ENCODE measurements around the gene ZNF365. TPM values are rescaled to one million over a fixed set of nuclear protein-coding genes. Genes with fewer than 3 reads are reported as not detected.
"Not testable (repeated sequence)": the region's sequence is repeated elsewhere in the genome, so short reads cannot be mapped to it uniquely, and the experiment has no call there.

Gene ZNF365
- total RNA-seq, 1 donor from 2014 or later = not detected

DNA sequence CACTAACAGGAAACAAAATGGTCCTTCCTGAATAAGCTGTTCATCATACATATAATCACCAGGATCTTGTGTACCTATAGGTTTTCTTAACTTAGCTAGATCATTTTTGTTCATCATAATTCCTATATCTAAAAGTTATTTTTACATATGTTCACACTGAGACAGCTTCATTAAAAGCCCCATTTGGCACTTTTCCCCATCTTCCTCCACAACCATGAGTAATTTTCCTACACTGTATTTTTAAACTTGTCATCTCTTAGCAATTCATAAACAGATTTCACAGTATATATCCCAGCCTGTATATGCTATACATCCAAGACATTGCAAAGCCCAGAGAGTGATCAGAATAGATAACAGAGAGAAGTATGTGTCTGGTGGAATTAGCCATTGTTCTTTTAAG is 28.3 kb downstream of the ZNF365 start:
- DNase-seq (no peak), ATAC-seq (no peak)
- intact Hi-C loops (cut with micrococcal nuclease) = no loop called here

DNA sequence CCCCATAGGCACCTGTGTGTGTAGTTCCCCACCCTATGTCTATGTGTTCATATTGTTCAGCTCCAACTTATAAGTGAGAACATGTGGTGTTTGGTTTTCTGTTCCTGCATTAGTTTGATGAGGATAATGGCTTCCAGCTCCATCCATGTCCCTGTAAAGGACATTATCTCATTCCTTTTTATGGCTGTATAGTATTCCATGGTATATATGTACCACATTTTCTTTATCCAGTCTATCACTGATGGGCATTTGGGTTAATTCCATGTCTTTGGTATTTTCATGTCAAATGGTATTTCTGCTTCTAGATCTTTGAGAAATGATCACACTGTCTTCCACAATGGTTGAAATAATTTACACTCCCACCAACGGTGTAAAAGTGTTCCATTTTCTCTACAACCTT is 36.4 kb downstream of the ZNF365 start:
- ATAC-seq; intact Hi-C loops (cut with micrococcal nuclease); DNase-seq: not testable (repeated sequence)

DNA sequence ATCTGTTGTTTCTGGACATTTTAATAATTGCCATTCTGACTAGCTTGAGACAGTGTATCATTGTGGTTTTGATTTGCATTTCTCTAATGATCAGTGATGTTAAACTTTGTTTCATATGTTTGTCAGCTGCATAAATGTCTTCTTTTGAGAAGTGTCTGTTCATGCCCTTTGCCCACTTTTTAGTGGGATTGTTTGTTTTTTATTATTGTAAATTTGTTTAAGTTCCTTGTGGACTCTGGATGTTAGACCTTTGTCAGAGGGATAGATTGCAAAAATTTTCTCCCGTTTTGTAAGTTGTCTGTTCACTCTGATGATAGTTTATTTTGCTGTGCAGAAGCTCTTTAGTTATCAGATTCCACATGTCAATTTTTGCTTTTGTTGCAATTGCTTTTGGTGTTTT is 36.8 kb downstream of the ZNF365 start:
- intact Hi-C loops (cut with micrococcal nuclease) = not testable (repeated sequence)

DNA sequence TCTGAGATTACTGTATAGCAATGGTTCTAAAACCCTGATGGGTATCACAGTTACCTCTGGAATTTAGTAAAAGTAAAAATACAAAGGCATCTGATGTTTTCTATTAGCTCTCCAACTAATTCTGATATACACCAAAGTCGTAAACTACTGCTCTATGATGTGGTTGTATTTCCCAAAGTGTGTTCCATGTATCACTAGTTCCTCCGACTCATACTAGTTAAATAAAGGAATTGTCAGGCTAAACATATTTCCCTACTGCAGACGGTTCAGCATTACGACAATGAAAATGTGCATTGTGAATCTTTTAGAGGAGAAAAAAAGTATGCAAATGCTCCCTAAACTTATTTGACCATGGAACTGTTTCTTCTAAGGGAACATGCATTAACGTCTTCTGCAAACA is 38.9 kb downstream of the ZNF365 start:
- ATAC-seq (no peak), DNase-seq (no peak)
- intact Hi-C loops (cut with micrococcal nuclease) = no loop called here

More for the DNA sequence above, 36.8 kb downstream of the ZNF365 start:
- not testable (repeated sequence) for ATAC-seq, DNase-seq

DNA sequence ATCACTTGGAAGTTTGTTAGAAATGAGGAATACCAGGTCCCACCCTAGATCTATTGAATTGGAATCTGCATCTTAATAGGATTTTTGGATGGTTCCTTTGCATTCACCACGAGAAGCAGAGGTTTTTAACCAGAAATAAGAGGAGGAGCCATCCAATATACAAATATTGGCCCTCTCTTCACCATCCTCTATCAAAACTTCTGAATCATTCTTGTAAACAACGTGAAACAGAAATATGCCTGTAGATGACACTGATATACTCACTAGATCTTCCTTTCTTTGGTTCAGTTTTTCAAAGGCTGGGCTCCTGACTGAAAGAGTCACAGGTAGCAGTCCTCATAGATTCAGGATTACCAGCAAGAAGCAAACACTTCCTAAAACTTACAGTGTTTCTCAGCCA is 39.5 kb downstream of the ZNF365 start:
- no peak for ATAC-seq
- DNase-seq = no peak
- intact Hi-C loops (cut with micrococcal nuclease) = no loop called here

DNA sequence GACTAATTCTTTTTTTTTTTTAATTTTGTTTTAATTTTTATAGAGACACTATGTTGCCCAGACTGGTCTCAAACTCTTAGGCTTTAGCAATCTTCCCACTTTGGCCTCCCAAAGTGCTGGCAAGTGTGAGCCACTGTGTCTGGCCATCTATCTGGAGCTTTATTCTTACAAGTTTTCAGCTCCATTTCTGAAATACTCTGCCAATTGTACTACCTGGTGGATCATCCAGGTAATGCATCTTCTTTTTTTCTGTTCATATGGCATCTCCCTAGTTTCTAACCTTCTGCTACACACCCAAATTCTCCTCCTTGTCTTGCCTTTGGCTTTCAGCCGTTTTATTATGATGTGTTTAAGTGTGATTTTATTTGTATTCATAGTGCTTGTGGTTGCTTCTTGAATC is 40.2 kb downstream of the ZNF365 start:
- intact Hi-C loops (cut with micrococcal nuclease) = no loop called here
- ATAC-seq = no peak

DNA sequence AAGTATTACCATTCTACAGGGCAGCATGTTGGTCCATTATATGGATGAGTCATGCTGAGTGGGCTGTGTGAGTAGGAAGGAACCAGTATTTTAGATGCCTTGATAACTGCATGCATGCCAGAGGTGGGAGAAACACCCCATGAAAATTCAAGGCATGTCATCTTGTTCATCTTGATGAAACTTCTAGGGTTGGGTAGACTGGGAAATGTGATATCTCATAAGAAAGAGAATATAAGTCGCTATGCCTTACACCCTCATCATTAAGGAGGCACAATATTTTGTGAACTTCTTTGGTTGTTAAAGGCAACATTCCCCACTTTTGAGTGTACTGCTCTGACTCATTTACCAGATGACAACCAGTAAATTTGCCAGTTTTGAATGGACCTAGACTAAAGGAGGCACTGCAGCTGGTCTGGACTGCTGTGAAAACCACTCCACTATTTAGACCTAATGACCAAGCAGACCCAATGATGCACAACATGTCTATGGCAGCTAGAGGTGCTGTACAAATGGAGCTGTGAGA is 48.0 kb downstream of the ZNF365 start:
- DNase-seq (no peak), ATAC-seq (no peak)
- intact Hi-C loops (cut with micrococcal nuclease) = no loop called here

More for the DNA sequence above, 40.2 kb downstream of the ZNF365 start:
- no peak for DNase-seq

DNA sequence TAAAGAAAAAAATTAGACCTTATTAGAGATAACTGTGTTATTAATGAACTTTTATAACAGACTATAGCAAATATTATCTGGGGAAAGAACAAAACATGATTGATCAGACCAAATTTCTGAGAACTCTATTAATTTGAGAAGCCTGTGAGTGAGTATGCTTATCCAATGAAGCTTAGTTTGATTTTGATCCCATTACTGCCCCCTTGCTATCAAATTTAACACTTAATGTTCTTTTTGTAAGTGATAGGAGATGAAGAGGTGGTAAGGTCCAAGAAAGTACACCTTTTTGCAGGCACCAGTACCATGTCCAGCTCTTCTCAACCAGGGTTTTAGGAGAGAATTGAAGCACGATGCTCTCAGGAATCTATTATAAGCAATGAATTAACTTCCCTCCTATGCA is 49.9 kb downstream of the ZNF365 start:
- intact Hi-C loops (cut with micrococcal nuclease) = no loop called here
- DNase-seq = no peak
- no peak for ATAC-seq

DNA sequence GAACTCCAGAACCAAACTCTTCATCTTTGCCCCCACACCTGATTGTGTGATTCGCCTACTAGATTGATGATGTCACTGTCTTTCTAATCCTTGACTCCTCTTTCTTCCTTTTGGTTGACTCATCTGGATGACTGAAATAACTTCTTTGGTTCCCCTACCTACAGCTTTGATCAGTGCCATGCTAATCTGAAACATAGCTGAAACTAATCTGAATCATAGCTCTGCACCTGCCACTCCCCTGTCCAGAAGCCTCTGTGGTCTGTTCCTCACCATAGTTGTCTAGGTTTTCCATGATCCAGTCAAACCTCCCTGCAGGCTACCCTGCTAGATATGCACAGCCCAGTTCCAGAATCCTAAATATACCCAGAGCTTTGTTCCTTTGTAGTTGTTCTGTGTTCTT is 51.9 kb downstream of the ZNF365 start:
- no peak for ATAC-seq
- DNase-seq = no peak
- intact Hi-C loops (cut with micrococcal nuclease) = no loop called here

DNA sequence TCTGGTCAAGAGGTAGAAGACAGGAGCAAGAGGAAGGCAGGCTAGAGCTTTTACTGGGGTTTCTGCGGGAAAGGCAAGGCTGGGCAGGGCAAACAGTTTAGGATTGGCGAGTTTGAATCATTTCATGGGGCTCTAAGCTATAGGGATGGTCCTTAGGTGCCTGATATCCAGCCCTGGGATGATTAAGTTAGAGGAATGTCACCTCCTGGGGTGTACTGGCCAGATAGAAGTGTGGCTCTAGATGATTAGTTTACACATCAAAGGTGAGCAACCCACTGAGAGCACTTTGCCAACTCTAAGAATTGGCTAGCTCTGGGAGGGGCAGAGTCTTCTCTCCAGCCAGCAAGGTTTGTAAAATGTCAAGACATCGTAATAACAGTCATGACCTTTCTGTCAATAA is 52.4 kb downstream of the ZNF365 start:
- DNase-seq (no peak), ATAC-seq (no peak)
- intact Hi-C loops (cut with micrococcal nuclease) = no loop called here

DNA sequence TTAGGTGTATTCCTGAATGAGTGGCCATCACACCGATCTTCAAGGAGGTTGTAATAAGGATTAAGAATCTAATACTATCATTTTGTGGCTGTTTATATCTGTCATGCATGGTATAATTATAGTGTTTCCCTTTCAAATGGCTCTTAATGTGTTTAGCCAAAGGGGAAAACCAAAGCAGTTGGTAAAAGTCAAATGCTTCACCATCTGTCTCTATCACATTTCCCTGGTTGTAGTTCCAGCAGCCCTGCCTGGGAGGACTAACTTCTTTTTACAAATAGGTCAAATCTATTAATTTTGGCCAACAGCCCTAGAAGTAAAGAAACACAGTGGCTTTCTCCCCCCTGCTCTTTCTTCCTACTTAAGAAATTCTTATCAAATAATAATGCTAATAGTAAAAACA is 56.7 kb downstream of the ZNF365 start:
- DNase-seq (no peak), ATAC-seq (no peak)
- intact Hi-C loops (cut with micrococcal nuclease) = no loop called here

DNA sequence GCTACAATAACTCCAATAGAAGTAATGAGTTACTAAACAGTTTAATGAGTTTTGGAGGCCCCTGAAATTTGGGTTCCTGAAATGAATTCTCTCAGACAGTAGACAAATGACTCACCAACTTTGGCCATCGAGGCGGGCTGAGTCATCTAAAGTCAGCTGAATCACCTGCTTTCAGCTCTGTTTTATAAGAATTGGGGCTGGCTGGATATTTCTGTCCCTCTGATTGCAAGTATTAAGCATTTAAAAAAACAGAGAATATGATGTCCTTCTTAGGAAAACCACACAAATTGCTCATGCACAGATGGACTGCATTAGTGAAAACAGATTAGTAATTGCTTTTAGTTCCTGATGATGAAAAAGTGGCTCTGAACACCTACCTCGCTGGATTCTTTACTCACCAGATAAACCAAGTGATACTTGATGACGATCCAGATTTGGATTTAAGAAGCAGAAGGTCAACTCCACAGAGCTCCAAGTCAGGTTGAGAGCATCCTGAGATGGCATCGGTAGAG is 59.1 kb downstream of the ZNF365 start:
- ATAC-seq (peak; percentile 69), DNase-seq (peak; percentile 55)
- intact Hi-C loops (cut with micrococcal nuclease) = no loop called here

DNA sequence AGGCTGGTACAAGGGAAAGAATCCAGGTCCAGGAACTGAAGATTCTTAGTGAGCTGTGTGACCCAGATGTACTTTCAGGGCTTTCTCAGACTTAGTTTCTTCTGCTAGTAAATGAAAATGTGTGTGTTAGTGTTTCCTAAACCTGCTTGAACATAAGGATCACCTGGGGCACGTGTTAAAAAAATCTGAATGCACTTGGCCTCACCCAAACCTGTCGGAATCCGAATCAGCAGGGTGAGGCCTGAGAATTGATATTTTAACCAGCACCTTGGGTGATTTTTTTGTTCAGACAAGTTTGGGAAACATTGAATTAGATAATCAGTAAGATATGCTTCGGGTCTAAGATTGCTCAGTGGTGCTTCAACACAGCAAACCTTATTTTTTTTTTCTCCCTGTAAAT is 59.7 kb downstream of the ZNF365 start:
- intact Hi-C loops (cut with micrococcal nuclease) = no loop called here
- DNase-seq = no peak
- no peak for ATAC-seq

DNA sequence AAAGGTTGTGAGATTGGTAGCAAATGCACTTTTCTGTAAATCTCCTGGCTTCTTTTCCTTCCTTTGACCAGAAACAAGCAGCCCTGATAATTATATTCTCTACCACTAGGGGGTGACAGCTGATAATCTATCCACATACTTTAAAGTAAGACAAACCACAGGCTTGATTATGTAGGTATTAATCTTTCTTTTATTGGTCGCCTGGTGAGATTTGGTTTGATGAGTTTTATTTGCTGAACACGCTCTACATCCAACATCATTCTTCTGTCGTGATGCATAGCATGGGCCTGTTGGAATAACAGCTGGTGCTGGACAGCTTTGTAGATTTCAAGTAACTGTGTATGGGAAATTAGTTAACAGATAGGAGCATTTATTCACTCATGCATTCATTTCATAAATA is 63.5 kb downstream of the ZNF365 start:
- ATAC-seq (peak; percentile 53), DNase-seq (no peak)
- intact Hi-C loops (cut with micrococcal nuclease) = no loop called here

DNA sequence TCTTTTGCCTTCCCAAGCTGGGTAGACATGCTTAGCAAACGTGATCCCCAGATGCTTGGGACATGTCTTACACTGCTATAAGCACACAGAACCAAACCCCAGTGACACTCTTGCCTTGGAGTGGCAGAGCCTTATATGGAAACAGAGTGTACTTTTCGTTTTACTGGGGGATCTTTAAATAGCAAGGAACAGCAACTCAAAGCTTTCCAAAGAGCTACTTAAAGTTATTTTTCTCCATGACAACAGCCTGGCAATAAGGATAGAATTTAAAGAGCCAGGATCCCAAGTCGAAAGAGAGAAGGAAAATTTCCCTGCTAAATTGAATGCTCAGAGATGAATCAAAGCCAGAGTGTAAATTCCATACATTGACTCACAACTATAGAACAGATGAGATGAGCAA is 67.8 kb downstream of the ZNF365 start:
- DNase-seq (no peak), ATAC-seq (peak; percentile 42)
- intact Hi-C loops (cut with micrococcal nuclease) = no loop called here

DNA sequence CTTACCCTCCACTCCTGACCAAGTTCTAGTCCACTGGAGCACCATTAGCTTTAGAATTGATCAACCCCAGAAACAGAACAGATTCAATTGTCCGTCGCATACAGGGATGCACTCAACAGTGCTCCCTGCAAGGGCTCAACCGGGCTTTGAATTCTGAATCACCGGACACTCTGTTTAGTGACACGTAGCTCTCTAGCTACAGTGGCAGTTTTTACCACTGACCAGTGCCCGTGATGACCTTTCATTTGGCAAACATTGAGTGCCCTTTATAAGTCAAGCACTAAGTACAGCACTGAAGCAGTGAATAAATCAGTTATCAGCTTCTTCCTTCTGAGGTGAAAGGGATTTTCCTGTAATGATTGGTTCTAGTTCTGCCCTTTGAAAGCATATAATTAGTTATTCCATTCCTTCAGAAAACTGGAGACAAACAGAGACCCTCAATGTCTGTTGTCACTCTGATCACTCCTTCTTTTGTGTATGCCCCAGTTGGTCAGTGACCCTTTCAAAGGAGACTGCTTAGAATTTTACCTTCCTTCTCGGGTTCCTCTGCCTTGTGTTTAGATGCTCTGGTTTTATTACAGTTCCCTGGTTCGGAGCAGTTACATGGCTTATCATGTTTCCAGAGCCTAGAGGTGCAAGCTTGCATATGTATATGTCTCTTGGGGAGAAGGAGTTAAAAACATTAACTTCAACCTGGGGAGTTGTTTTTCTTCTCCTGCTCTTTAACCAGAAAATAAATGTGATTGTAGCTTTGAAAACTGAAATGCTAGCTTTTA is 68.9 kb downstream of the ZNF365 start:
- no peak for DNase-seq
- intact Hi-C loops (cut with micrococcal nuclease) = no loop called here
- no peak for ATAC-seq

DNA sequence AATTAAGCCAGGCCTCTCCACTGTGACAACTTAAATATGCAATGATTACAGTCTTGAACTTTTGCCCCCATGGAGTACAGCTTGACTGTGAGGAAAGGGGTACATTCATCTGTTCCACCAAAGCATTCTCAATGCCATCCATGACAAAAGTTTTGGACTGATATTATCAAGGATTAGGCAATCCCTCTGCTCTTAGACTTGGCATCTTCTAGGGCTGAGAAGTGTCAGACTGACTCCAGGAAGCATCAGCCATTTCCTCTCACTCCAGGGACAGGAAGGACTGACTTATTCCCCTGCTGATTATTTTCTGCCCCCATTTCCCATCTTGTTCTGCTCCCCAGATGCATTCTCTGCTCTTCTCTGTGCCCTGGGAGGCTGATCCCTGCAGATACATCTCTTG is 69.7 kb downstream of the ZNF365 start:
- DNase-seq (no peak), ATAC-seq (no peak)
- intact Hi-C loops (cut with micrococcal nuclease) = no loop called here

DNA sequence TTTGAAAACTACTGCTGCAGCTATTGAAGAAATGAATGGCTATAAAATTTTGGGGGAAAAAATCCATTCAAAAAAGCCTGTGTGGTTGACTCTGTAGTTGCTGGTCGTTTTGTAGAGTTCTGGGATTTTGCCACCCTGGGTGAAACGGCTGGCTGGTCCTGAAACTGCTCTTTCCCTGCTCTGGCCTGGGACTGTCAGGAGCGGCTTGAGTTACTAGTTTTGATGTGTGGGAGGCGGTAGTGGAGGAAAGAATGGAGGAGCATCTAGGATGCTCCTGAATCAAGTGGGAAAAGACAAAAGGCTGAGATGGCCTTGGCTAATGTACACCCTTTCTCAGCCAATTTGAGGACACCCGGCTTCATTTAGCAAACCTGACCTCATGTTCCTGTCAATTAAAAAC is 72.5 kb downstream of the ZNF365 start:
- DNase-seq = no peak
- intact Hi-C loops (cut with micrococcal nuclease) = no loop called here
- no peak for ATAC-seq

DNA sequence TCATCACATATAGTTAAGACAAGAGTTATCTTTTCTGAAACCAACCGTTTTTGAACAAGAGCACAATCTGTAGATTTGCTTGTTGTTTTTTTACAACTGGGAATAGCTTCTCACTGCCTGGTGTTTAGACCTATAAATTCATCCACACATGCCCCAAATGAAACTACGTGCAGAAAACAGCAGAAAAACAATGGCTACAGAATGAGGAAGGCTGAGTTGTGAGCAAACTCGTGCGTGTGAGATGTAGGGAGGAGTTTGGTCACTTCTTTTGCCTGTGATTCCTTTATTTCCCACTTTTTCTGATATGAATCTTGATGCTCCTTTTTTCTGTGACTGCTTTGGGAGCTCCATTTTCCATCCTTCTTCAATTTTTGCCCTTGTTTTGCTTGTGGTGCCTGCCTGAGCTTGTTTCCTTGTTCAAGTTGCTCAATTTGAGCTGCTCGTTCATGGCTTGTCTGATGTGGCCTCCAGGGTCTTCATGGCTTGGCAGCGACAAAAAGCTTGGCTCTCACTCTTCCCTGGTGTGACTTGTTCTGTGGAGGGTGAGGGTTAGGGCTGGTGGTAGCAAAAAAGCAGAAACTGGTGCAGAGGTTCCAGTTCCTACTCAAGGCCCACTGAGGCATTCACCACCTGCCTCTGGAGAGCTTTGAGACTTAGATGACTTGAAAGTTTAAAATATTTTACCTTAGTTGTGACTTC is 76.9 kb downstream of the ZNF365 start:
- no peak for ATAC-seq
- DNase-seq = no peak
- intact Hi-C loops (cut with micrococcal nuclease) = no loop called here

DNA sequence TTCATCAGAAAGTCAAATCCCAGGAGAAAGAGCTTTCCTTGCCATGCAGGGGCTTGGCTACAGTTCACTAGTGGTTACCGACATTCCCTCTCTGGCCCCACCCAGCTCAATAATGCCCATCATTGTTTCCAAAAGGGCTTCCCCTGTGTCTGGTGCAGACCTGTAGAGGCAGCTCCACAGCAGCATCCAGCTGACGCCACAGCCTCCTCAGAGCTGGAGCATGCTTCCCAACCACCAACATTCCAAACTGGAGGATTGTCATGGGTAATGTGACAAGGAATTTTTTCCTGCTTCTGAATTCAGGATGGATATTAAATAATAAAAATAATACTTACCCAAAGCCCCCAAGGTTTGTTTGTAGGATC is 77.4 kb downstream of the ZNF365 start:
- no peak for DNase-seq
- intact Hi-C loops (cut with micrococcal nuclease) = no loop called here
- no peak for ATAC-seq

Data from left ventricle myocardium superior (tissue), 1 donor.